ENCODE data around the gene DRC1. TPM values are rescaled to one million over a fixed set of nuclear protein-coding genes. Genes with fewer than 3 reads are reported as not detected.

DRC1 gene
- polyA plus RNA-seq, 1 donor from 2014 or later, result 0.16 TPM

- TF ChIP-seq EZH2 (IDR thresholded peaks at IDR 0.05; ENCODE audit: borderline replicate concordance, insufficient read depth, low read length, poor library complexity, severe bottlenecking) (no peak), TAF1 (IDR thresholded peaks at IDR 0.05; ENCODE audit: low read depth) (no peak), POLR2AphosphoS5 (IDR thresholded peaks at IDR 0.05) (no peak), SMC3 (conservative IDR thresholded peaks at IDR 0.05; ENCODE audit: poor library complexity) (no peak), RAD21 (conservative IDR thresholded peaks at IDR 0.05) (no peak), CTCF (IDR thresholded peaks at IDR 0.05; ENCODE audit: poor library complexity, severe bottlenecking) (no peak), EP300 (conservative IDR thresholded peaks at IDR 0.05; ENCODE audit: poor library complexity, severe bottlenecking) (no peak), REST (IDR thresholded peaks at IDR 0.05; ENCODE audit: borderline replicate concordance) (no peak), MXI1 (conservative IDR thresholded peaks at IDR 0.05; ENCODE audit: poor library complexity, severe bottlenecking) (no peak)
- Histone ChIP-seq H3K27me3 (ENCODE audit: insufficient read depth, low read depth, low read length) (no peaks in the 10 kb centered on the region), H3K79me2 (replicated peaks; ENCODE audit: insufficient read depth, low read length) (no peaks in the 10 kb centered on the region), H4K20me1 (ENCODE audit: insufficient read depth) (no peaks in the 10 kb centered on the region), H3K36me3 (ENCODE audit: insufficient read depth, low read length) (no peaks in the 10 kb centered on the region), H3F3A (ENCODE audit: insufficient read depth, low read length, poor library complexity, severe bottlenecking) (no peaks in the 10 kb centered on the region), H3K9ac (ENCODE audit: low read length) (no peak overlapping the region), H3K4me3 (ENCODE audit: low read length) (no peak overlapping the region), H3K9me2 (ENCODE audit: insufficient read depth, low read length) (no peaks in the 10 kb centered on the region), H3K4me2 (ENCODE audit: low read length) (no peak overlapping the region), H3K27ac (ENCODE audit: low read length) (no peak overlapping the region), H2AFZ (ENCODE audit: low read depth, low read length) (no peak overlapping the region), H3K9me3 (ENCODE audit: low read length) (no peaks in the 10 kb centered on the region)
Measured at GRCh38 chr2:26465266-26465925, 63.7 kb downstream of the DRC1 start.

GRCh38 chr2:26465981-26466471 is 64.3 kb downstream of the DRC1 start:
- H3K27ac ChIP-seq (ENCODE audit: low read length), result no peak overlapping the region
- no peak overlapping the region for H2AFZ ChIP-seq (ENCODE audit: low read depth, low read length)
- H3K9me3 ChIP-seq (ENCODE audit: low read length), result no peaks in the 10 kb centered on the region
- TF ChIP-seq CTCF (IDR thresholded peaks at IDR 0.05; ENCODE audit: poor library complexity, severe bottlenecking), result no peak
- TF ChIP-seq MXI1 (conservative IDR thresholded peaks at IDR 0.05; ENCODE audit: poor library complexity, severe bottlenecking), result no peak
- TF ChIP-seq POLR2AphosphoS5 (IDR thresholded peaks at IDR 0.05), result no peak
- TF ChIP-seq TAF1 (IDR thresholded peaks at IDR 0.05; ENCODE audit: low read depth), result no peak
- TF ChIP-seq EP300 (conservative IDR thresholded peaks at IDR 0.05; ENCODE audit: poor library complexity, severe bottlenecking), result no peak
- no peak for TF ChIP-seq EZH2 (IDR thresholded peaks at IDR 0.05; ENCODE audit: borderline replicate concordance, insufficient read depth, low read length, poor library complexity, severe bottlenecking)
- no peak for TF ChIP-seq RAD21 (conservative IDR thresholded peaks at IDR 0.05)
- no peak for TF ChIP-seq REST (IDR thresholded peaks at IDR 0.05; ENCODE audit: borderline replicate concordance)
- no peak for TF ChIP-seq SMC3 (conservative IDR thresholded peaks at IDR 0.05; ENCODE audit: poor library complexity)
- H3K36me3 ChIP-seq (ENCODE audit: insufficient read depth, low read length), result no peaks in the 10 kb centered on the region
- no peaks in the 10 kb centered on the region for H3K9me2 ChIP-seq (ENCODE audit: insufficient read depth, low read length)
- H3K4me2 ChIP-seq (ENCODE audit: low read length), result no peak overlapping the region
- H3K27me3 ChIP-seq (ENCODE audit: insufficient read depth, low read depth, low read length), result no peaks in the 10 kb centered on the region
- no peaks in the 10 kb centered on the region for H4K20me1 ChIP-seq (ENCODE audit: insufficient read depth)
- H3K4me3 ChIP-seq (ENCODE audit: low read length), result no peak overlapping the region
- H3K79me2 ChIP-seq (replicated peaks; ENCODE audit: insufficient read depth, low read length), result no peaks in the 10 kb centered on the region
- no peaks in the 10 kb centered on the region for H3F3A ChIP-seq (ENCODE audit: insufficient read depth, low read length, poor library complexity, severe bottlenecking)
- H3K9ac ChIP-seq (ENCODE audit: low read length), result no peak overlapping the region

All from neural cell (in vitro differentiated cells).